HG03457 (cell line): ENCODE data around the gene PRKCE.
"Not testable (repeated sequence)": the region's sequence is repeated elsewhere in the genome, so short reads cannot be mapped to it uniquely, and the experiment has no call there.

Experiments used
- ATAC-seq: cut with Tn5 transposase; IDR thresholded peaks from one replicate; pipeline ENCODE4 v1.9.1; 2021; ENCODE audit warnings: moderate number of reproducible peaks; ENCODE audit not compliant: unreplicated experiment

PRKCE gene

DNA sequence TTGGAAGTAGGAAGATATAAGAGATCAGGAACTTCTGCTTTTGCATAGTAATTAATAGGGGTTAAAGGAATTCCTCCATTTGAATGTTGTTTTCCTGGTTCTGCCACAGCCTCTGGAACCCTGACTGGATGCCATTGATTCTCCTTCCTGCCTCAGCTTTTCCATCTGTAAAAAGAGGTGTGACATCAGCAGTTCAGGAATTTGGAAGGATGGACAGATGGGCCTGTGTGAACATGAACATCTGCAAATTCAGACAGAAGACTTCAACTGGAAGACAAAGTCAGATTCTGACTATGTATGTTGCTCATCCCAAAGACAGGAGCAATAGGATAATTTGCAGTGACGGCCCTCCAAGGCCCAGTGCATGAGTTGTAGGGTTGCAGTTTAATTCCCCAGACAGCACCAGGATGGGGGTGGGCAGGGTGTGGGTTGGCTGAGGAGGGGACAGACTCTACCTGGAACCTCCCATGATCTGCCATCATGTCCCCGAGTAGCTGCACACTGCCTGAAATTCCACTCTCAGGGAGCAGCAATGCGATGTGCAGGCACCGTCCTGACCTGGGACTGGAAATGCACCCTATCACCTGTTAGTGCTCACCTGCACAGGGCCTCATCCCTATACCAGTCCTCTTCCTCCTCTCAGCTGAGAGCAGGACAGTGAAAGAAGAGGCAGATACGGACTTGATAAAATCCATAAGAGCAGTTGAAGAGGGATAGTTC is 546.8 kb downstream of the PRKCE start:
- no peak for ATAC-seq

DNA sequence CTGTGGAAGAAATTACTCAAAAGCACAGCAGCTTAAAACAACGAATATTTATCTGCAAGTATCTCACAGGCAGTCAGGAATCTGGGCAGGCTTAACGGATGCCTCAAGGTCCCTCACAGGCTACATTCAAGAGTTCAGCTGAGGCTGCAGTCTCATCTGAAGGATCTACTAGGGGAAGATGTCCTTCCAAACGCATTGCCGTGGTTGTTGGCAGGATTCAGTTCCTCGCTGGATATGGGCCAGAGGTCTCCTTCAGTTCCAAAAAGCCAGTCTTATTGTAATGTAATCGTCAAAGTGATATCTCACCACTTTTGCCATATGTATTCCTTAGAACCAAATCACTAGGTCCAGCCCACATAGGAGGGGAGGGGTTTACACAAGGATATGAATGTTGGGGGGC is 547.5 kb downstream of the PRKCE start:
- ATAC-seq: no peak

GRCh38 chr2:46200100-46200690 is 548.7 kb downstream of the PRKCE start:
- ATAC-seq: no peak

- ATAC-seq: no peak
Measured at GRCh38 chr2:46200861-46201605, 549.6 kb downstream of the PRKCE start.

DNA sequence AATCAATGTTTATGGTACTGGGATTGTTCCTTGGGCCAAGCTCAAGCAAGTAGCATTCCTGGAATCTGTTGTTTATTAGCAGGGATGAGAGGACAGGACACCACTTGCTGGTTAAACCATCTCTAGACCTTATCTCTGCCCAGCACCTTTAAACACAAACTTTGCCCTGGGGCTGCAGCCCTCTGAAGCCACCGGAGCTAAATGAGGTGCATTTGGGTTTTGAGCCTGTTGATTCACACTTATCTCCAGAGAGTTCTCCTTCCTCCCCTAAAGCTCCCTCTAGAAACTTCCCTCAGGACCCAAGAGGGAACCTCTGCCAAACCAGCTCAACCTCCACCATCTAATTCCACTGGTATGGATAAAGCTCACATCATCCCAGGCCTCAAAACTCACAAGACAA is 551.0 kb downstream of the PRKCE start:
- no peak for ATAC-seq

DNA sequence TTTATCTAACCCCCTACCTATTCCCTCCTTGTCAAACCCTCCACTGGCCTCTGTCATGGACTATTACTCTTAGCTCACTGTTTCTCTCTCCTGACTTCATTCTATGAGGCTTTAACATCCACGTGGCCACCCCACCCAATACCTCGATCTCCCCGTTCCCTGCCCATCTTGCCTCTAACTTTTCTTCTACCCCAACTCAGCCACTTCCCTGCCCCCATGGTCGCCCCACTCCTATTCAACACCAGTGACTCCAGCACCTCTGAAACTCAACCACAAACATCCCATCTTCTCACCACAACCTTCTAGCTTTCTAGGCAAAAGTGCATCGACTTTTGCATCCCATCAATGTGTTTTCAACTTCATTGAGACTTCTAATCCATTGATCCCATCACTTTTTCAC is 551.5 kb downstream of the PRKCE start:
- ATAC-seq: no peak

GRCh38 chr2:46203636-46204035 is 552.2 kb downstream of the PRKCE start:
- ATAC-seq: not testable (repeated sequence)

DNA sequence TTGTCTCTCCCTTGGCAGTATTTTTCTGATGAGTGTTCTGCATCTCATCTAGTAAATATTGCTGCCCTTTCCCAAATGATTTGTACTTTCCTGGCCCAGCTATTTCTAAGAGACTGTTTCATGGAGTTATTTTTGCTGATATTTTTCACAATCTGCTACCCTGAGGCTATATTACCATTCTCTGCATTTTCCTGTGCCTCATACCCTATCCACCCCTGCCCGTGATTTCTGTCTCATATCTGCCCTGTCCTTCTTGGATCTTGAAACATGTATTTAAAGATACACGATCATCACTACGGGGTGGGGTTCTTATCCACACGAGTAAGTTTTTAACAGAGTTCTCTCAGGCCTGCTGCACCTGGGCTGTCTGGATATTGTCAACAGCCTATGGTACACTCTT is 556.1 kb downstream of the PRKCE start:
- no peak for ATAC-seq

GRCh38 chr2:46208766-46209165 is 557.3 kb downstream of the PRKCE start:
- no peak for ATAC-seq

GRCh38 chr2:46210063-46210462 is 558.6 kb downstream of the PRKCE start:
- no peak for ATAC-seq

DNA sequence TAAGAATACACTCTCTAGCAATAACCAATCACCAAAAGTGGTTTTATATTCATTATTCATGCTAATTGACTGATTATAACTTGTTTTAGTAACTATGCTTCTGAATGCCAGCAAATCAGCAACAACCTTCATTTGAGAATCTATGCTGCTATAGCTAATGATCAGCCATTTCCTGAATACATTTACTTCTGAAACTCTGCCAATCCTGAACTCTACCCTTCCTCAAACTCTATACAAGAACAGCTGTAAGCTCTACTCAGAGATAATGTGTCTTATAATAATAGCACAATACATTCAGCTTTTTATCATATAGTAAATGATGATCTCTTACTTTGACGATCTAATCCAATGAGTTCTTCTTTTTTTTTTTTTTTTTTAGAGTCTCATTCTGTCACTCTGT is 560.0 kb downstream of the PRKCE start:
- ATAC-seq: no peak

DNA sequence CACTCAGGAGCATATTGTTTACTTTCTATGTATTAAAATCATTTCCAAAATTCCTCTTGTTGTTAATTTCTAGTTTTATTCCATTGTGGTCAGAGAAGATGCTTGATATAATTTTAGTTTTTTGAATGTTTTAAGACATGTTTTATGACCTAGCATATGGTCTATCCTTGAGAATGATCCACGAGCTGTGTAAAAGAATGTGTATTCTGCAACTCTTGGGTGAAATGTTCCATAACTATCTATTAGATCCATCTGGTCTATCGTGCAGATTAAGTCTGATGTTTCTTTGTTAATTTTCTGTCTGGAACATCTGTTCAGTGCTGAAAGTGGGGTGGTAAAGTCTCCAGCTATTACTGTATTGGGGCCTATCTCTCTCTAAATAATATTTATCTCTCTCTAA is 562.4 kb downstream of the PRKCE start:
- ATAC-seq: no peak

DNA sequence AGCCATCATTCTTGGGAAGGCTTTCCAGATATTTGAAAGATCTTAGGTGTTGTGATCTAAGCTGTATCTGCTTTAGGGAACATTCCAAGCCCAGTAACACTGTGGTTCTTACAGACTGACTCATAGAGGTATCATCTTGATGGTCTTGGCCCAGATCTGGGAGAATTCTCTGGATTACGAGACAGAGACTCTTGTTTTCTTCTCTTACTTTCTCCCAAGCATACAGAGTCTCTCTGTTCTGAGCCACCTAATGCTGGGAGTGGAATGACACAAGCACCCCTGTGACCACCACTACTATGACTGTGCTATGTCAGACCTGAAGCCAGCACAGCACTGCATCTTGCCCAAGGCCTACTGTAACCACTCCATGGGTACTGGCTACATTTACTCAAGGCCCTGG is 564.7 kb downstream of the PRKCE start:
- no peak for ATAC-seq

DNA sequence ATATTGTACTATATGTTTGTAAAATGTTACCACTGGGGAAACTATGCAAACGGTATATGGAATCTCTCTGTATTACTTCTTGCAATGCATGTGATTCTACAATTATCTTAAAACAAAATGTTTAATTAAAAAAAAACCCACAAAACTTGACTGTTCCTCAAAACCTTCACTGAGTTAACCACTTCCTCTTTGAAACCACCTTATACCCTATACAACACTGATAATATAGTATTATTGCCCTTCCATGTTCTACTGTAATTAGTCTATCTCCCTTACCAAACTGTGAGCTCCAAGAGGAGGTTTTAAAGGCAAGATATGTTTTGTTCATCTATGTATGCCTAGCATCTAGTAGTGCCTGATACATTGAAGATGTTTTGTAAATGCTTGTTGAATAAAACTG is 572.0 kb downstream of the PRKCE start:
- not testable (repeated sequence) for ATAC-seq

DNA sequence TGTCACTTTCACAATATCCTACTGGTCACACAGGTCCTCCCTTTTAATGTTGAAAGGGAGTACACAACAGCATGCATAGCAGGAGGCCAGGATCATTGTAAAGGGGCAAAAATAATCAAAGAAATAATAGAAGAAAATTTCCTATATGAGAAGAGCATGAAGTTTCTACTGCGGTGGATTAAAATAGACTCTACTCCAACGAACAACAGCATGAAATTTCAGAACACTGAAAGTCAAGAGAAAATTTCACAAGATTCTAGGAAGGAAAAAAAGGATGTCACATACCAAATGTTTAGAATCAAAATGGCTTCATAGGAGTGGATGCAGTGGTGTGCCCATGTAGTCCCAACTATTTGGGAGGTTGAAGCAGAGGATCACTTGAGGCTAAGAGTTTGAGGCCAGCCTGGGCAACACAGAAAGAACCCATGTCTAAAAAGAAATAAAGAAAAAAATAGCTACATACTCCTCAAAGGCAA is 573.7 kb downstream of the PRKCE start:
- ATAC-seq: no peak

GRCh38 chr2:46225730-46226129 is 574.3 kb downstream of the PRKCE start:
- no peak for ATAC-seq

DNA sequence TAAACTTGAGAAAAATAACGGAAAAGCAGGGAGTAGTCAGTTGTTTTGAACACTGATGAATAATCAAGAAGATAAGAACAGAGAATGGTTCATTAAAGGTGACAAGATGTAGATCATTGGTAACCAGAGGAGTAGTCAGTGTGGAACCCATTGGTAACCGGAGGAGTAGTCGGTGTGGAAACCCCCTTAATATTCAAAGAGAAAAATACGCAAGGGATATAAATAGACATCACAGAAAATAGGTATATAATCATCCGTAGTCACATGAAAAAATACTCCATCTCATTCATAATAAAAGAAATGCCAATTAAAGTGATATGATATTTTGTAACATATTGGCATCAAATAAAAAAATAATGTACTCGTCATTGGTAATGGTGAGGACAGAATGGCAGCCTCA is 575.1 kb downstream of the PRKCE start:
- ATAC-seq: no peak

DNA sequence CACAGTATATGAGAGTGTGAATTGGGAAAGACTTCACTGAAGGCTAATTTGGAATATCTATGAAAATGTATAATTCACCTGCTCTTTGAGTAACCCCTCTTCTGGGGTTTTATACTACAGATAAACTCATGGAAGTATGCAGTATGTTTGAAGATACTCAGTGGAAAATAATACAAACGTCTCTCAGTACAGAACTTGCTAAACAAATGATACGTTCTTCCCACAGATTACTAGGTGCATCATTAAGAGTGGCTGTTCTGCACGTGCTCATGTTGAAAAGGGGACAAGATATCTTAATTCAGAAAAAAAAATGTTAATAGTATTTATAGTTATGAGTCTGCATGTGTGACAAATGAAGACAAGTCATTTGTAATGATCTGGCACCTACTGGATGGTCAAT is 575.5 kb downstream of the PRKCE start:
- ATAC-seq: no peak

- ATAC-seq: no peak
Measured at GRCh38 chr2:46227674-46228289, 576.3 kb downstream of the PRKCE start.

GRCh38 chr2:46229134-46230063 is 577.9 kb downstream of the PRKCE start:
- peak; percentile 61 for ATAC-seq
